Activated CD4-positive, alpha-beta T cell treated with anti-CD3 and anti-CD28 coated beads for 4 hours (primary cell): Measurements from ENCODE around the gene DTX4.

Experiments
- DNase-seq, 2 donors: peaks; one replicate each; pipeline ENCODE4 v3.0.0-alpha.2; 2020

Gene DTX4

GRCh38 chr11:59221441-59221840 is 49.5 kb downstream of the DTX4 start:
- no peak for DNase-seq

GRCh38 chr11:59222464-59223060 is 50.6 kb downstream of the DTX4 start:
- no peak for DNase-seq

- DNase-seq = no peak
Observed at GRCh38 chr11:59223177-59223576, 51.2 kb downstream of the DTX4 start.

- no peak for DNase-seq
Observed at GRCh38 chr11:59223611-59224010, 51.7 kb downstream of the DTX4 start.

- DNase-seq = no peak
Observed at GRCh38 chr11:59224351-59224928, 52.5 kb downstream of the DTX4 start.

- DNase-seq = no peak
Observed at GRCh38 chr11:59225017-59225416, 53.1 kb downstream of the DTX4 start.

GRCh38 chr11:59226396-59226795 is 54.5 kb downstream of the DTX4 start:
- DNase-seq = no peak

- DNase-seq = no peak
Observed at GRCh38 chr11:59240322-59240721, 68.4 kb downstream of the DTX4 start.

GRCh38 chr11:59243633-59244032 is 71.7 kb downstream of the DTX4 start:
- DNase-seq = no peak

- DNase-seq = no peak
Observed at GRCh38 chr11:59247531-59248227, 75.7 kb downstream of the DTX4 start.

GRCh38 chr11:59249535-59249934 is 77.6 kb downstream of the DTX4 start:
- no peak for DNase-seq

GRCh38 chr11:59253001-59253400 is 81.1 kb downstream of the DTX4 start:
- no peak for DNase-seq

- DNase-seq = no peak
Observed at GRCh38 chr11:59254286-59254685, 82.4 kb downstream of the DTX4 start.

- DNase-seq = no peak
Observed at GRCh38 chr11:59255281-59255680, 83.3 kb downstream of the DTX4 start.
